Forelimb muscle (tissue), 1 donor: ENCODE measurements around the gene LMBR1. TPM values are rescaled to one million over a fixed set of nuclear protein-coding genes. Genes with fewer than 3 reads are reported as not detected.
A peak's percentile ranks its signal among the peaks of the same experiment; 100 is the strongest.
"Not testable (repeated sequence)": the region's sequence is repeated elsewhere in the genome, so short reads cannot be mapped to it uniquely, and the experiment has no call there.

ENCODE experiments used
- DNase-seq: peaks from one replicate; pipeline ENCODE4 v3.0.0-alpha.2; 2013; ENCODE audit warnings: low read depth
- polyA plus RNA-seq: library from polyadenylated mRNA; unstranded; fragments of 120-200 nt; gene quantifications from one replicate; pipeline ENCODE4 v1.2.1, GENCODE V29; 2013; ENCODE audit not compliant: insufficient read length

LMBR1 gene
- polyA plus RNA-seq, 1 donor: 31.7 TPM

DNA sequence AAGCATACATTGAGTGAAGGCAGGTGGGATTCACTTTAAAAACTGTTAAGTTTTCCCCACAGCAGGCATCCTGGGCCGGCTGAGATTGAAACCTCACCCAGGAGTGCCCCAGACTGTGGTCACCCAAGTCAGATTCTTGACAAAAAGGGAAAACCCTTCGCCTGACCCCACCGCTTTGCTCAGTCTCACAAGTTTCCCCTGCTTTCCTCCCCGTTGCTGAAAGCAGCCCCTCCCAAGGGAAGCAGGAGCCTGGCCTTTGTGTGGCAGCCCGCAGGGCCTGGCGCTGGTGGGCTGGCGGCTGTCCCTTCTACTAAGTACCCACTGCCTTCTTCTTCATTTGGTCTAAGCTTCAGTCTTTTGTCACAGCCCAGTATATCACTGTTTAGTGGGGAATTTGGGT is 236.4 kb downstream of the LMBR1 start:
- DNase-seq: no peak

GRCh38 chr7:156655983-156656382 is 237.0 kb downstream of the LMBR1 start:
- no peak for DNase-seq

GRCh38 chr7:156655251-156655650 is 237.7 kb downstream of the LMBR1 start:
- no peak for DNase-seq

- DNase-seq: no peak
Measured at GRCh38 chr7:156654511-156655234, 238.3 kb downstream of the LMBR1 start.

DNA sequence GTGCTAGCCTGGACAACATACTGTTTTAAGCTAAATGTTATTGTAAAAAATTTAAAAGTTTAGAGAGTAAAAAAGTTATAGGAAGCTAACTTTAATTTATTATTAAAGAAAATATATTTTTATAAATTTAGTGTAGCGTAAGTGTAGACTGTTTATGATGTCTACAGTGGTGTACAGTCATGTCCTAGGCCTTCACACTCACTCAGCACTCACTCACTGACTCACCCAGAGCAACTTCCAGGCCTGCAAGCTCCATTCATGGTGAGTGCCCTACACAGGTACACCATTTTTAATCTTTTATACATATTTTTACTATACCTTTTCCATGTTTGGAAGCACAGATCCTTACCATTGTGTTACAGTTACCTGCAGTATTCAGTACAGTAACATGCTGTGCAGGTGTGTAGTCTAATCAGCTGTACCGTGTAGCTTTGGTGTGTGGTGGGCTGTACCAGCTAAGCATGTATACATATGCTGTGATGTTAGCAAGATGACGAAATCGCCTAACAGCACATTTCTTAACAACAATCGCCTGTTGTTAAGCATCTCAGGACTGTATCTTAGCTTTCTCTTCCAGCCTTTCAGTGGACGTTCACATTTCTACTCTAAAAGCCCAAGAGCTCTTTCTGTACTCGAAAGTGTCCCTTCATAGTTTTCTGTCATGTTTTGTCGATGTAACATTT is 240.0 kb downstream of the LMBR1 start:
- DNase-seq: no peak

DNA sequence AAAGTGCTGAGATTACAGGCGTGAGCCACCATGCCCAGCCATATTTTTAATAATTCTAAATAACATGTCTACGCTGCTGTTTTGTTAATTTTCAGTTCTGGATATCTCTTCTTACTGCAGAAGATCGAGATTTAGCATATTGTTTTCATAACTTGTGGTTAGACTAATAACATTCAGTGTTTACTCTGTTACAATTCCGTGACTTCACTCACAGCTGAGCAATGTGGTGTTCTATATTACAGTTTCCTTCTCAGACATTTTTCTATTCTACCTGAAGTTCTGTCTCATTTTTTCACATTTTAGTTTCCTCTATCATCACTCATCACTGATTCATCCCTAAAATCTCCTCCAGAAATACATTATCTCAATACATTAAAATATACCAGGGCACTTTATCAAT is 241.5 kb downstream of the LMBR1 start:
- no peak for DNase-seq

DNA sequence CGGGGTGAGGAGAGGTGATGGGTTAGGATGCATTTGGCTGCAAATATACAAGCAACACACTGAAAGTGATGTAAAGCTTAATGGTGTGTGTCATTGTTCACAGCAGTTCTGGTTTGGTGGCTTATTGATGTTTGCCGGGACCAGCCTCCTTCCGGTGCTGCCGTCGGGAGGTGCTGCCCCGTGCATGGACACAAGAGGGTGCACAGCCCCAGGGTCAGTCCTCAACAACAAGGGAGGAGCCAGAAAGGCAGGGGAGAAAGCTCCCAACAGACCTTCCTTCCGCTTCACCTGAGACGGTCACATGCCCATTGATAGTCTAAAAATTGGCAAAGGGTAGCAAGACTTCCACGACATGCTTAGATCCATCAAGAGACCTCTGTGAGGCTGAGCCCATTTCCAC is 242.9 kb downstream of the LMBR1 start:
- no peak for DNase-seq

DNA sequence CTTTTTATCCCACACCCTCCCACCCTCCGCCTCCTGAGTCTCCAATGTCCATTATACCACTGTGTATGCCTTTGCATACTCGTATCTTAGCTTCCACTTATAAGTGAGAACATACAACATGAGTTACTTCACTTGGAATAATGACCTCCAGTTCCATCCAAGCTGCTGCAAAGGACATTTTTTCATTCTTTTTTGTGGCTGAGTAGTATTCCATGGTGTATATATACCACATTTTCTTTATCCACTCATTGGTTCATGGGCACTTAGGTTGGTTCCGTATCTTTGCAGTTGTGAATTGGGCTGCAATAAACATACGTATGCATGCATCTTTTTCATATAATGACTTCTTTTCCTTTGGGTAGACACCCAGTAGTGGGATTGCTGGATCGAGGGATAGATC is 245.7 kb downstream of the LMBR1 start:
- not testable (repeated sequence) for DNase-seq

DNA sequence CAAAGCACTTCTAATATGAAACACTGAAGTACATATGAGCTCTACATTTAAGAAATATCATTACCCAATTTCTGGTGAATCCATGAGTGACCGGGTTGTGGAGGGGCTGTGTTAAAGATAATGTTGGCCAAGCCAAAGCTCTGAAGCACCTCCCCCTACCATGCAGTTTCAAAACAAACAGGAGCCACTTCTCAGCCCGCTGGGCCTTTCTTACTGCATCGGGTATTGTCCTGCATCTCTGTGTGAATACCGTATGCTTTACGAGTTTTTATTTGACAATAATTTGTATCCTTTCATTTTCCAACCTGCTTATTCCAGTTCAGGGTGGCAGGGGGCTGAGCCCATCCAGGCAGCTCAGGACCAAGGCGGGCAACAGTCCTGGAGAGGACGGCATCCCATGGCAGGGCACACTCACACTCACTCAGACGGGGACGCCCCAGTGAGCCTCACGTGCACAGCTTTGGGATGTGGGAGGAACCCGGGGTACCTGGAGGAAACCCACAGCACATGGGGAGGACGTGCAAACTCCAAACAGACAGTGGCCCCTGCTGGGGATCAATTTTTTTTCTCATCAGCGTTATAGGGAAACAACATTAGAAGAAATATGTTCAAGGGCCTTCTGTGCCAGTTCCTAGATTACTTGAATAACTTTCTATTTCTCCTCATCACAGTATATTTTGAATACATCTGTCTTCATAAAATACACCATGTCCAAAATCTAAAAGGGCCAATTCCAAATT is 250.5 kb downstream of the LMBR1 start:
- no peak for DNase-seq

- no peak for DNase-seq
Measured at GRCh38 chr7:156640949-156641485, 252.0 kb downstream of the LMBR1 start.

- DNase-seq: peak; percentile 26
Measured at GRCh38 chr7:156640257-156640948, 252.6 kb downstream of the LMBR1 start, which contains the start of gene RNF32. Gene RNF32 (plus strand): TSS chr7:156640774. CDS start chr7:156643878, 3,104 bp downstream.

GRCh38 chr7:156639426-156640256 is 253.3 kb downstream of the LMBR1 start:
- no peak for DNase-seq

DNA sequence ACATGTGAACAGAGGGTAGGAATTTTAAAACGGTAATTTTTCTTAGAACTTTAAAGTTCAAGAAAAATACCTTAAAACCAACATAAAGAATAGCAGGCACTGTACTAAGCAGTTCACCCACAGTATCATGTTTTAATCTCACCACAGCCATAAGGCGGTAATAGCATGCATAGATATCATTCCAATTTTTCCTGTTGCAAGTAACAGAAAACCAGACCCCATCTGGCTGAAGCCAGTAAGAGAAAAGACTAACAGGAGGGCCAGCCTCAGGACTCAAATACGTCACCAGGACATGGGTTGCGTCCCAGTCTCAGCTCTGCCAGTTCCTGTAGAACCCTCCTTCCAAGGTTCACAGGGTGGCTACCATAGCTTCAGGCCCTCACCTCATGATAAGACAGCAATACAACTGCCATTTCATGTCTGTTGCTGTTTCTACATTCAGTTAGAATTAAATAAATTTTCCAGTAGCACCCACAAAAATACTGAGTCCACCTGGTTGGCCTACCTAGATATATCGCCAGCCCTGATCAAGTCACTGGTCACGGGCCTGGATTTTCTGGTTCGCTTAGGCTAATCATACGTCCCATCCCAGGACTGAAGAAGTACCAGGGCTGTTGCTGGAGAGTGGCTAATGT is 254.4 kb downstream of the LMBR1 start:
- no peak for DNase-seq

- DNase-seq: not testable (repeated sequence)
Measured at GRCh38 chr7:156637093-156637492, 255.9 kb downstream of the LMBR1 start.

GRCh38 chr7:156635529-156636385 is 257.2 kb downstream of the LMBR1 start:
- no peak for DNase-seq

DNA sequence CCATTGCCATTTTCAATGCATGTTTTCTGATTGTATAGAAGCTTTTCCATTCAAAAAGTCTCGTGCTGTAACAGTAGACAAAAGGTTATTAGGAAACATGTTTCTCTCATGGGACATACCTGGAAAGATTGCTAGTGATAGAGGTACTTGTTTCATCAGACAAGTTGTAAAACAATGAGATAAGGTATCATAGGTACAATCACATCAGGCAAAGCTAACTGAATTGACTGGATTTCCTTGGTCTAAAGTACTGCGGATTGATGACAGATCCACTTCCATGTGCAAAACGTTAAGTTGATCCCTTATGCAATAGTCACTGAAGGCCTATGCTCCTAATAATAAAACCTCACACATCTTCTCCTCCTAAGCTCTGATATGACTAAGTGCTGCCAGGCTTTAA is 258.9 kb downstream of the LMBR1 start:
- DNase-seq: no peak

- DNase-seq: no peak
Measured at GRCh38 chr7:156629873-156630272, 263.1 kb downstream of the LMBR1 start.

DNA sequence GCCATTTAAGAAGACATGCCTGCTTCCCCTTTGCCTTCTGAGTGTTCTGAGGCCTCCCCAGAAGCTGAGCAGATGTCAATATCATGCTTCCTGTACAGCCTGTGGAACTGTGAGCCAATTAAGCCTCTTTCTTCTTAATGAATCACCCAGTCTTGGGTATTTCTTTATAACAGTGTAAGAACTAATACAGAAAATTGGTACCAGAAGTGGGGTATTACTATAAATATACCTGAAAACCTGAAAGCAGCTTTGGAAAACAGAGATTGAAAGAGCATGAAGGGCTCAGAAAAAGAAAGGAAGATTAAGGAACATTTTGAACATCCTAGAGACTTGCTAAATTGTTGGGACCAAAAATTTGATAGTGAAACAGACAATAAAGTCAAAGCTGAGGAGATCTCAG is 264.4 kb downstream of the LMBR1 start:
- no peak for DNase-seq
